Mesendoderm (in vitro differentiated cells): ENCODE data around the gene ANKS1B.

ENCODE experiments used
- DNase-seq: peaks from one replicate; pipeline ENCODE4 v3.0.0; 2013
- H2AK5ac ChIP-seq: 2 replicates; pipeline ENCODE4 v1.6.1; 2013; ENCODE audit warnings: low read length, inconsistent platforms
- H2BK120ac ChIP-seq: 2 replicates; pipeline ENCODE4 v1.6.1; 2013; ENCODE audit warnings: low read depth, mild to moderate bottlenecking, low read length, moderate library complexity, mixed read lengths
- H2BK15ac ChIP-seq: replicated peaks from 2 replicates; pipeline ENCODE4 v1.6.1; 2013; ENCODE audit warnings: low read depth, mild to moderate bottlenecking, moderate library complexity
- H2BK5ac ChIP-seq: 2 replicates; pipeline ENCODE4 v1.6.1; 2013; ENCODE audit warnings: low read length, inconsistent platforms
- H3K18ac ChIP-seq: 2 replicates; pipeline ENCODE4 v1.6.1; 2013; ENCODE audit warnings: mild to moderate bottlenecking, low read length, mixed read lengths
- H3K23ac ChIP-seq: one replicate; pipeline ENCODE4 v1.6.1; 2013; ENCODE audit warnings: low read length
- H3K27ac ChIP-seq: 2 replicates; pipeline ENCODE4 v1.5.1; 2013; ENCODE audit warnings: low read depth, mild to moderate bottlenecking, inconsistent platforms, low read length, moderate library complexity
- H3K27me3 ChIP-seq: 2 replicates; pipeline ENCODE4 v1.6.1; 2013; ENCODE audit warnings: low read length, control low read depth, mild to moderate bottlenecking, inconsistent platforms; ENCODE audit not compliant: insufficient read depth, poor library complexity
- H3K36me3 ChIP-seq: 2 replicates; pipeline ENCODE4 v1.6.1; 2013; ENCODE audit warnings: low read length, inconsistent platforms; ENCODE audit not compliant: control insufficient read depth, insufficient read depth
- H3K4ac ChIP-seq: one replicate; pipeline ENCODE4 v1.6.1; 2013; ENCODE audit warnings: low read depth, mild to moderate bottlenecking, low read length, moderate library complexity
- H3K4me1 ChIP-seq: 2 replicates; pipeline ENCODE4 v1.6.1; 2013; ENCODE audit warnings: low read depth, low read length, inconsistent platforms; ENCODE audit not compliant: control insufficient read depth
- H3K4me2 ChIP-seq: 2 replicates; pipeline ENCODE4 v1.6.1; 2013; ENCODE audit warnings: low read length
- H3K4me3 ChIP-seq: 2 replicates; pipeline ENCODE4 v1.5.1; 2013; ENCODE audit warnings: mild to moderate bottlenecking, low read length
- H3K56ac ChIP-seq: one replicate; pipeline ENCODE4 v1.6.1; 2013; ENCODE audit warnings: low read length
- H3K79me1 ChIP-seq: 2 replicates; pipeline ENCODE4 v1.6.1; 2013; ENCODE audit warnings: low read length, inconsistent platforms
- H3K79me2 ChIP-seq: 2 replicates; pipeline ENCODE4 v1.6.1; 2013; ENCODE audit warnings: mild to moderate bottlenecking, low read length; ENCODE audit not compliant: control insufficient read depth, insufficient read depth
- H3K9ac ChIP-seq: 2 replicates; pipeline ENCODE4 v1.6.1; 2013; ENCODE audit warnings: low read length, inconsistent platforms
- H4K5ac ChIP-seq: one replicate; pipeline ENCODE4 v1.6.1; 2013; ENCODE audit warnings: low read length
- H4K8ac ChIP-seq: one replicate; pipeline ENCODE4 v1.6.1; 2013; ENCODE audit warnings: low read depth, mild to moderate bottlenecking, control low read depth, low read length, moderate library complexity
- whole genome bisulfite sequencing: extraction: QIAGEN DNeasy Blood & Tissue Kit; methylation state at CpG from one replicate; pipeline ENCODE4 v1.1.7; 2013; ENCODE audit warnings: low lambda C conversion rate, missing lambda C conversion rate; ENCODE audit not compliant: insufficient coverage; ENCODE audit errors: extremely low coverage; 5-methylcytosine and 5-hydroxymethylcytosine counted together

ANKS1B gene

DNA sequence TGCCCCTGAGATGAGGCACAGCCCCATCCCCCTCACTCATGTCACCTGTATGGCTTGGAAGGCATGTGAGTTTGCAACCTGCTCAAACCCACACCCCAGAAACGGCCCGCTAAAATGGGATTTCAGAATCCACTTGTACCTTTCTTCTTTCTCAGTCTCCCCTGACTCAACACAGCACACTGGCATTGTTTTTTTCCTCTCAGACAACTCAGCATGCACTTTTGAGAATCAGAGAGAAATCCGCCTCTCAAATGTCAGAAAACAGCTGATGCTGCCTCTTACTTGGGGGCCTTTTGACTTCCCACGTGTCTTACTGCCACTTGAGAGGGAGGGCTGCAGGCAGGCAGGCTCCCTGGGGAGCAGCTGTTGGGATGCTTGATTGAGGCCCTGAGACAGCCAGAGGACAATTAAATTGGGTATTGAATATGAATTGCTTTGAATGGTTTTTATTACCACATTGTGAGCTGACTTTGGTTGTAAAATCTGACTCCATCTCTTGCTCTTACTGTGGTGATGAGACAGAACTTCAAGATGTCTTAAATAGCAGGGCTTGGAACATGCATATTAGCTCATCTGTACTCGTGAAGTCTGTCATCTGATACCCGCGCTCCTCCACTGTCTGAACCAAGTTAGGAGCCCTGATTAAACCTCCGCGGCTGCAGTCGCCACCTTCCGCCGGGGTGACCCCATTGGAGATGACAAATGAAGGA is 1243.0 kb downstream of the ANKS1B start:
- H3K4me3 ChIP-seq, result no peak overlapping the region
- H3K27ac ChIP-seq, result no peak overlapping the region
- no peak overlapping the region for H4K5ac ChIP-seq
- H3K4me2 ChIP-seq, result no peak overlapping the region
- no CpG with 5 or more reads among the region's 12 CpGs for WGBS
- H3K4me1 ChIP-seq, result peaks cover 1% of the 10 kb centered on the region
- no peak overlapping the region for H3K9ac ChIP-seq
- no peak overlapping the region for H2BK5ac ChIP-seq
- H3K79me1 ChIP-seq, result no peaks in the 10 kb centered on the region
- H2BK15ac ChIP-seq, result no peak overlapping the region
- H3K79me2 ChIP-seq, result no peaks in the 10 kb centered on the region
- no peak overlapping the region for H3K23ac ChIP-seq
- no peak overlapping the region for H3K4ac ChIP-seq
- H3K27me3 ChIP-seq, result no peaks in the 10 kb centered on the region
- H3K56ac ChIP-seq, result peak overlapping the region; percentile 28
- H2BK120ac ChIP-seq, result peak overlapping the region; percentile 10
- peak; percentile 47 for DNase-seq
- H4K8ac ChIP-seq, result no peak overlapping the region
- H3K18ac ChIP-seq, result no peak overlapping the region
- no peaks in the 10 kb centered on the region for H3K36me3 ChIP-seq
- no peak overlapping the region for H2AK5ac ChIP-seq

GRCh38 chr12:98741196-98741555 is 1243.6 kb downstream of the ANKS1B start:
- H3K27me3 ChIP-seq, result no peaks in the 10 kb centered on the region
- DNase-seq, result no peak
- no peak overlapping the region for H4K8ac ChIP-seq
- H2AK5ac ChIP-seq, result no peak overlapping the region
- peak overlapping the region; percentile 10 for H2BK120ac ChIP-seq
- no peak overlapping the region for H2BK15ac ChIP-seq
- no peaks in the 10 kb centered on the region for H3K36me3 ChIP-seq
- no peaks in the 10 kb centered on the region for H3K79me2 ChIP-seq
- H3K4ac ChIP-seq, result no peak overlapping the region
- peaks cover 1% of the 10 kb centered on the region for H3K4me1 ChIP-seq
- no peak overlapping the region for H3K4me3 ChIP-seq
- H3K4me2 ChIP-seq, result no peak overlapping the region
- H3K56ac ChIP-seq, result peak overlapping the region; percentile 28
- no peak overlapping the region for H3K18ac ChIP-seq
- no peak overlapping the region for H3K9ac ChIP-seq
- no peak overlapping the region for H2BK5ac ChIP-seq
- H4K5ac ChIP-seq, result no peak overlapping the region
- no peak overlapping the region for H3K23ac ChIP-seq
- no CpG with 5 or more reads among the region's 4 CpGs for WGBS
- no peak overlapping the region for H3K27ac ChIP-seq
- no peaks in the 10 kb centered on the region for H3K79me1 ChIP-seq

- H3K4me2 ChIP-seq, result no peak overlapping the region
- H2BK120ac ChIP-seq, result no peak overlapping the region
- peaks cover 4% of the 10 kb centered on the region for H3K4me1 ChIP-seq
- no peak overlapping the region for H3K56ac ChIP-seq
- no peak for DNase-seq
- H3K27ac ChIP-seq, result no peak overlapping the region
- H4K8ac ChIP-seq, result no peak overlapping the region
- H3K4me3 ChIP-seq, result no peak overlapping the region
- no peak overlapping the region for H3K23ac ChIP-seq
- H3K4ac ChIP-seq, result no peak overlapping the region
- H3K79me2 ChIP-seq, result no peaks in the 10 kb centered on the region
- no peak overlapping the region for H4K5ac ChIP-seq
- H3K79me1 ChIP-seq, result no peaks in the 10 kb centered on the region
- no peak overlapping the region for H3K9ac ChIP-seq
- H2BK15ac ChIP-seq, result no peak overlapping the region
- H3K27me3 ChIP-seq, result no peaks in the 10 kb centered on the region
- H2AK5ac ChIP-seq, result no peak overlapping the region
- WGBS, result no CpG with 5 or more reads among the region's 1 CpG
- no peaks in the 10 kb centered on the region for H3K36me3 ChIP-seq
- no peak overlapping the region for H3K18ac ChIP-seq
- no peak overlapping the region for H2BK5ac ChIP-seq
These were observed 1244.0 kb downstream of the ANKS1B start for GRCh38 chr12:98740751-98741150.

- Histone ChIP-seq H3K9ac (no peak overlapping the region), H3K23ac (no peak overlapping the region), H2BK5ac (no peak overlapping the region), H3K4me2 (no peak overlapping the region), H3K36me3 (no peaks in the 10 kb centered on the region), H3K4me3 (no peak overlapping the region), H3K56ac (no peak overlapping the region), H3K27me3 (no peaks in the 10 kb centered on the region), H3K18ac (no peak overlapping the region), H4K5ac (no peak overlapping the region), H3K27ac (no peak overlapping the region), H2BK120ac (no peak overlapping the region), H2AK5ac (peak overlapping the region; percentile 19), H3K79me1 (no peaks in the 10 kb centered on the region), H3K4me1 (peaks cover 5% of the 10 kb centered on the region), H2BK15ac (no peak overlapping the region), H4K8ac (no peak overlapping the region), H3K79me2 (no peaks in the 10 kb centered on the region), H3K4ac (no peak overlapping the region)
- DNase-seq, result no peak
- WGBS, result no CpG with 5 or more reads among the region's 2 CpGs
These were observed 1246.2 kb downstream of the ANKS1B start for GRCh38 chr12:98738539-98738938.

- Histone ChIP-seq H2BK120ac (no peak overlapping the region), H4K5ac (no peak overlapping the region), H3K23ac (no peak overlapping the region), H2BK15ac (no peak overlapping the region), H3K4me2 (no peak overlapping the region), H3K27ac (no peak overlapping the region), H3K4me3 (no peak overlapping the region), H2BK5ac (no peak overlapping the region), H3K18ac (no peak overlapping the region), H4K8ac (no peak overlapping the region), H3K9ac (no peak overlapping the region), H3K56ac (no peak overlapping the region), H3K79me2 (no peaks in the 10 kb centered on the region), H2AK5ac (no peak overlapping the region), H3K4ac (no peak overlapping the region), H3K4me1 (peaks cover 5% of the 10 kb centered on the region), H3K79me1 (no peaks in the 10 kb centered on the region), H3K27me3 (no peaks in the 10 kb centered on the region), H3K36me3 (no peaks in the 10 kb centered on the region)
- no CpG with 5 or more reads among the region's 3 CpGs for WGBS
- DNase-seq, result no peak
These were observed 1246.7 kb downstream of the ANKS1B start for GRCh38 chr12:98738002-98738401.

GRCh38 chr12:98737322-98737712 is 1247.4 kb downstream of the ANKS1B start:
- H2BK120ac ChIP-seq, result no peak overlapping the region
- no peak overlapping the region for H3K18ac ChIP-seq
- WGBS, result no CpG with 5 or more reads among the region's 4 CpGs
- H3K56ac ChIP-seq, result no peak overlapping the region
- H3K9ac ChIP-seq, result no peak overlapping the region
- no peak overlapping the region for H3K4me2 ChIP-seq
- H3K4ac ChIP-seq, result no peak overlapping the region
- no peak overlapping the region for H4K5ac ChIP-seq
- H3K4me3 ChIP-seq, result no peak overlapping the region
- H3K4me1 ChIP-seq, result peaks cover 5% of the 10 kb centered on the region
- H3K36me3 ChIP-seq, result no peaks in the 10 kb centered on the region
- no peaks in the 10 kb centered on the region for H3K27me3 ChIP-seq
- H2BK5ac ChIP-seq, result peak overlapping the region; percentile 25
- H2BK15ac ChIP-seq, result no peak overlapping the region
- no peak overlapping the region for H3K23ac ChIP-seq
- DNase-seq, result no peak
- no peak overlapping the region for H2AK5ac ChIP-seq
- H3K27ac ChIP-seq, result no peak overlapping the region
- H3K79me1 ChIP-seq, result no peaks in the 10 kb centered on the region
- H4K8ac ChIP-seq, result no peak overlapping the region
- H3K79me2 ChIP-seq, result no peaks in the 10 kb centered on the region
